HG03378 (cell line): ENCODE results near the gene SP140L.
"Not testable (repeated sequence)": the region's sequence is repeated elsewhere in the genome, so short reads cannot be mapped to it uniquely, and the experiment has no call there.

ENCODE experiments used
- ATAC-seq: cut with Tn5 transposase; IDR thresholded peaks from one replicate; pipeline ENCODE4 v1.9.1; 2021; ENCODE audit warnings: mild to moderate bottlenecking, moderate library complexity; ENCODE audit not compliant: unreplicated experiment

The SP140L gene

GRCh38 chr2:230323385-230324106 lies 3.4 kb upstream of the SP140L start:
- ATAC-seq: no peak

DNA sequence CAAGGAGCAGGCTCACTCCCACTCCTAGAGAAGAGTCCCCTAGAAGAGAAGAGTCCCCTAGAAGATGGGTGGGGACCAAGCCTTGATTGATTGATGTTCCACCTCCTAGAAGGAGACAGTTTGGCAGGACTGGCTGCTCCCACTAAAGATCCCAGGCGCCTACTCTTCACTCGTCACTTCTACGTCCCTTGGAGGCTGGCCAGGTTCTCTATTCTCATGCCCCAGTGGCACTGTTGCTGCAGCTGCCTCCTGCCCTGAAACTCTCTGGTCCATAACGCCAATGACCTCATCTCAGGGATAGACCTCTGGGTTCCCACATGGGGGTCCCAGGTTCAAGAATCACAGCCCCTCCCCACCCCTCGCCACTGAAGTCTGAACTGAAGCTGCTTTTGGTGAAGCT lies 2.5 kb upstream of the SP140L start:
- no peak for ATAC-seq

DNA sequence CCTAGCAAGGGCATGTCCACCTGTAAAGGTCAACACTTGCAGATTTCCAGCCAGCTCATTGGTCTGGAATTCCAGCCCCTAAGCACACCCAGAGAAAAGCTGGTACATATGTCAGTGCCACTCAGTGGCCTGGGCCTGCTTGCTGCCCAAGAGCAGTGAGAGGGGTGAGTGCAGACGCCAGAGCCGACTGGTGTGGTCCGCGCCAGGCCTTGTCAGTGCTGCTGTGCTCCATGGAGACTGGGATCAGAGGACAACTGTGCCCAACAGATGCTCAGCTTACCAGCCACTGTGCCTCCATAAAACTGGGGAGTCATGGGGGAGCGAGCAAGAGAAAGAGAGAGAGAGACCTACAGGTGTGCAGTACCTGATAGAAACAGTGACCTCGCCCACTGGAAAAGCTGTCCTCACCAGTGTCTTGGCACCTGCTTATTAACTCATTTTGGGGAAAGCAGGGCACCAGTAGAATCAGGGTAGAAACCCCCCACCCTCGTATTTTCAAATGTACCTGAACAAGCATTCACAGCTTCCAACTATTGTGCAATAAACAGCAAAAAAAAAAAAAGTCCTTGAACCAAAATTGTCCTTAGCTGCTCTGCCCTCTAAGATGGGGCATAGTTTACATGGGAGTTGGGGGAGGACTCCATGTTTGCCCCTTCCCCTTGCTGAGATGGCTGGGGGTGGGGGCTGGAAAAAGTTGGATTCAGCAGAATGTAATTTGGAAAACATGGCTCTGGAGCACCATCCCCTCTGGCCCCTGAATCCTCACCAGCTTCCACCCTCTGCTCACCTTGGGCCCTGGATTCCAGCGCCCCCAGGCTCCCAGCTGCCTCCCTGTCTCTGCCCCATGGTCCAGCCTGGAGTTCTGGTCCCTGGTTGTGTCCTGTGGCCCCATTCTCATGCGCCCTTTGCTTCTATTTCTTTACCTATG lies 1.4 kb upstream of the SP140L start:
- no peak for ATAC-seq

DNA sequence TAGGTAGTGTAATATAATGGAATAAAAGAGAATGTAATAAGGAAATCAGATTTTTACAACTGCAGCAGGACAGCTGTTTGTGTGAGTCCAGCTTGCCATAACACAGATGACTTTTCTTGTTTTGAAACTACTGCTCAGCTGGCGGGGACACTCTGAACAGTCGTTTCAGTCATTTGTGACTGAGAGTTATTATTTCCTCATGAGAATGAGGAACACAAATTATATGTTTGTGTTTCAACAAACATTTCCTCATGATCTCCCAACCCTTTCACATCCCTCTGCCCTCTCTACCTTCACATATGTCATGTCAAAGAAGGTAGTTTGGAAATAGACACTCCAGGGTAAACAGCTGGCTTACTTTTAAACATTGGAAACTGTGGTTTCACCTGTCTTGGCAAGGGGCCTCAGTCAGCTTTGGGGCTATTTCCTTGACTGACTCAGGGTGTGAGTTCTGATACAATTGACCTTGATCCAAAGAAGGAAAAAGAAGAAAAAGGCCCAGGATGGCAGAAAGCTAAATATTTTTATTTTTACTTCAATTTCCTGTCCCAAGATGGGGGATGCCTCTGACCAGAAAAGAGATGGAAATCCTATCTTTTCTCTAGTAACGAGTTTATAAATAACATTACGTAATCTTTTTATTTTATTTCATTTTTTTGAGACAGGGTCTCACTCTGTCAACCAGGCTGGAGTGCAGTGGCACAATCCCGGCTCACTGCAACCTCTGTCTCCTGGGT lies 593 bp downstream of the SP140L start:
- ATAC-seq: peak; percentile 48

- no peak for ATAC-seq
Measured at GRCh38 chr2:230328155-230328458, 1.1 kb downstream of the SP140L start.

- no peak for ATAC-seq
Measured at GRCh38 chr2:230329946-230330605, 3.1 kb downstream of the SP140L start.

DNA sequence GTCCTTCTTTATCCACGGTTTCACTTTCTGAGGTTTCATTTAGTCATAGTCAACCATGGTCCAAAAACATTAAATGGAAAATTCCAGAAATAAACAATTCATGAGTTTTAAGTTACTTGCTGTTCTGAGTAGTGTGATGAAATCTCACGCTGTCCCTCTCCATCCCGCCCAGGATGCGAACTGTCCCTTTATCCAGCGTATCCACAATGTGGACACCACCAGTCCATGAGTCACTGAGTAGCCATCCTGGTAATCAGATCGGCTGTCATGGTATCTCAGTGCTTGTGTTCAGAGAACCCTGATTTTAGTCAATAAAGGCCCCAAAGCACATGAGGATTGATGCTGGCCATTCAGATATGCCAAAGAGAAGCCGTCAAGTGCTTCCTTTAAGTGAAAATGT lies 3.7 kb downstream of the SP140L start:
- no peak for ATAC-seq

DNA sequence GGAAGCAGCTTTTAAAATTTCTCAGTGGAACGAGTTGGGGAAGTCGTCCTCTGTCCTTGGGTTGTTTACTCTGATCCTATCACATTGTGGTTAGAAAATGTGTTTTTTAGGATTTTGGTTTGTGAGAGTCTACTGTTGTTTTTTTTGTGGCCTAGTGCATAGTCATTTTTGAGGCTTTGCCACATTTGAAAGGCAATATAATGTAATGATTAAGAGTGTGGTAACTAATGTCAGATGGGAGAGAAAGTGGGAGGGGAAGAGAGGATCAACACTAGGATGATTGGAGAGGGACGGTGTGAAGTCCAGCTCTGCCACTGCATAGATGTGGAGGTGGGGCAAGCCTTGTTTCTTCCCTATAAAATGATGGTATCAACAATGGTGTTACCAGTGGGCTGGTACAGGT lies 8.5 kb downstream of the SP140L start:
- no peak for ATAC-seq

DNA sequence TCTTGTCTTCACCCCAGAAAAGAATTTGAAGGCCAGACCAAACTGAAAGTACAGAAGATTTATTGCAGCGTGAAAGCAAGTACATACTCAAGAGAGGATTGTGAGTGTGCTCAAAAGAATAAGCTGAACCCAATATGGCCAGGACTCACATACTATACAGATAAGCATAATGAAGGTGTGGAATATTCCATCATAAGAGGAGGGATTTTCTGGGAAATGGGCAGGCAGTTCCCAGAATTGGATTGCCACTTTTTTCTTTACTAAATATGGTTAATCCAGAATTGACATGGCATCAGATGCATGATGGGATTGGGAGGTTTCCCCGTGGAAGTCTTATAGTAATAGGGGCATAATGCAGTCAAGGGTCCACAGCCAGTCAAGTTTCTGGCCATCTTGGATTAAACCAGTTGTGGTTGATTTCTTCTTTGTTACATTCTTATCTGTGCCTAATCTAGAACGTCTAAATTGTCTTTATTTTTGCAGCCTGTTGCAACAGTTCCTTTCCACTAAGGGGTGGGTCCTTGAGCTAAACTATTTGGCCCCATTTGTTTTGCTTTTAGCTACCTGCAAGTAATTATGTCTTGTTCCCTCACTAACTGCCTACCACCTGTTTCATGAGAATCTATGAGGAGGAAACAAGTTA lies 9.0 kb downstream of the SP140L start:
- no peak for ATAC-seq

DNA sequence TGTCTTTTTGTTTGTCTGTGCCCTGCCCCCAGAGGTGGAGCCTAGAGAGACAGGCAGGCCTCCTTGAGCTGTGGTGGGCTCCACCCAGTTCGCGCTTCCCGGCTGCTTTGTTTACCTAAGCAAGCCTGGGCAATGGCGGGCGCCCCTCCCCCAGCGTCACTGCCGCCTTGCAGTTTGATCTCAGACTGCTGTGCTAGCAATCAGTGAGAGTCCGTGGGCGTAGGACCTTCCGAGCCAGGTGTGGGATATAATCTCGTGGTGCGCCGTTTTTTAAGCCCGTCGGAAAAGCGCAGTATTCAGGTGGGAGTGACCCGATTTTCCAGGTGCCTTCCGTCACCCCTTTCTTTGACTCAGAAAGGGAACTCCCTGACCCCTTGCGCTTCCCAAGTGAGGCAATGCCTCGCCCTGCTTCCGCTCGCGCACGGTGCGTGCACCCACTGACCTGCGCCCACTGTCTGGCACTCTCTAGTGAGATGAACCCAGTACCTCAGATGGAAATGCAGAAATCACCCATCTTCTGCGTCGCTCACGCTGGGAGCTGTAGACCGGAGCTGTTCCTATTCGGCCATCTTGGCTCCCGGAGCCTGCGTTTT lies 15.0 kb downstream of the SP140L start:
- not testable (repeated sequence) for ATAC-seq

GRCh38 chr2:230343041-230343624 lies 16.1 kb downstream of the SP140L start:
- not testable (repeated sequence) for ATAC-seq

DNA sequence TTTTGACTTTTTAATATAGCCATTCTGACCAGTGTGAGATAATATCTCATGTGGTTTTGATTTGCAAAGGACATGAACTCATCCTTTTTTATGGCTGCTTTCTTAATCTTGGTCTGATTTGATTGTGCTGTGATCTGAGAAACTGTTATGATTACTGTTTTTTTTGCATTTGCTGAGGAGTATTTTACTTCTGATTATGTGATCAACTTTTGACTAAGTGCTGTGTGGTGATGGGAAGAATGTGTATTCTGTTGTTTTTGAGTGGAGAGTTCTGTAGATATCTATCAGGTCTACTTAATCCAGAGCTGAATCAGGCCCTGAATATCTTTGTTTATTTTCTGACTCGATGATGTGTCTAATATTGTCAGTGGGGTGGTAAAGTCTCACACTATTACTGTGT lies 16.8 kb downstream of the SP140L start:
- no peak for ATAC-seq

GRCh38 chr2:230346465-230346864 lies 19.5 kb downstream of the SP140L start:
- ATAC-seq: no peak

DNA sequence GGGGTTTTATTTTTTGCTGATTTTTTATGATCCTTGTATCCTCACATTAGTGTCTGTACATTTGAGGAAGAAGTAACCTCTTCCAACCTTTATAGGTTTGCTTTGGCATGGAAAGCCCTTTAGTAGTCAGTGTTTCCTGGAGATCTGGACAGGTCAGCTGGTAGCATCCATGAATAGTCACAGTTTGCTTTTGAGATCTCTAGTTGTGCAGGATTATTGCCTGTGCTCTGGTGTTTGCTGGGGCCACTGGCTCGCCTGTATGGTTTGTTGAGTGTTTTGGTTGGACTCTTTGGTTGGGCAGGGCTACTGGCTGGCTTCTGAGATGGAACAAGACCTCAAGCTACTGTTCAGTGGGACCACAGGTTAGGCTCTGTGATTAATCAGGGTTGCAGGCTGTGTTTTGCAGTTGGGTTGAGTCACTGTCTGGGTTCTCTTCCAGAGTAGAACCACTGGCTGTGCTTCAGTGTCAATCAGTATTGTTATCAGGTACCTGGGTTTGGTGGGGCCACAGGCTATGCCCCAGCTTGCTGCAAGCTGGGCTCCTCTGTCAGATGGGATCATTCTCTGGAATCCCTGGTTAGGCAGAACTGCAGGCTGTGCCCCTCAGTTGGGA lies 20.0 kb downstream of the SP140L start:
- ATAC-seq: no peak

DNA sequence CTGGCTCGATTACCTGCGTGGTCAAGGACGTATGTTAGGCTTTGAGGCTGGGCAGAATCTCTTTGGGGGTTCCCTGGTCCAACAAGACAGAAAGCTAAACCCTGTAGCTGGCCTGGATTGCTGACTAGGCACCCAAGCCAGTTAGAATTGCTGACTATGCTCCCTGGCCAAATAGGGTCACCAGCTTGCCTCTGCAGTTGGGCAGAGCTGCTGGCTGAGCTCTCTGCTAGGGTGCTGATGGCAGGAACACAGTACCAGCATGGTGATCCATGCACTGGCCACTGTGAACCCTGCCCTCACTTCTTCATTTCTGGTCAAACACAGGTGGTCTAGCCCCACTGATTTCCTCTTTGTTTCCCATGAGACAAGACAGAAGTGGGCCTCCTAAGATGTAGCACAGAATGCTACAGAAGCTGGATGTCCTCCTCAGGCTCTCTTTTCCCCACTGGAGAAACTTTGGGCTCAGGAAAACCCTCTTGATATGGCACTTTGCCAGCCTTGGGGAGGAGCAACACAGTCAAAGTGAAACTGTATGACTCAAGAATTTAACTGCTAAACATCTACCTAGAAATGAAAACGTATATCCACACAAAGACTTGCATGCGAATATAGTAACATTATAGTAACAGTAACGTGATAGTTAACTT lies 20.8 kb downstream of the SP140L start:
- peak; percentile 69 for ATAC-seq

GRCh38 chr2:230348787-230349186 lies 21.8 kb downstream of the SP140L start:
- ATAC-seq: no peak

DNA sequence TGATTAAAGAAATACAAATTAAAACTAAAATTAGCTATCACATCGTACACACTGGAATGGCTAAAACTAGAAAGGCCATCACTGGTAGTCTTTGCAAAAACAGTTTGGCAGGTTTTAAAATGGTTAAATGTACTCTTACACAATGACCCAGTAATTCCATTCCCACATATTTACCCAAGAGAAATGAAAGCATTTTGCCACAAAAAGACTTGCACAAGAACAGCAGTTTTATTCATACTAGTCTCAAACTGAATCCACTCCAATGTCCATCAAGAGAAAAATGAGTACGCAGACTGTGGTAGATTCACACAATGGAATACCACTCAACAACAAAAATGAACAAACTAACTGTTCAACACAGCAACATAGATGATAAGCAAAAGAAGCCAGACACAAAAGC lies 29.1 kb downstream of the SP140L start:
- ATAC-seq: no peak

GRCh38 chr2:230358305-230358704 lies 31.3 kb downstream of the SP140L start:
- no peak for ATAC-seq

GRCh38 chr2:230360028-230360427 lies 33.0 kb downstream of the SP140L start:
- no peak for ATAC-seq
